ENCODE measurements around the gene DNAH2. TPM values are rescaled to one million over a fixed set of nuclear protein-coding genes. Genes with fewer than 3 reads are reported as not detected.
A peak's percentile ranks its signal among the peaks of the same experiment; 100 is the strongest.

DNAH2 gene
- total RNA-seq, 2 donors from 2014 or later, result under 0.01 TPM; not detected in 1

DNA sequence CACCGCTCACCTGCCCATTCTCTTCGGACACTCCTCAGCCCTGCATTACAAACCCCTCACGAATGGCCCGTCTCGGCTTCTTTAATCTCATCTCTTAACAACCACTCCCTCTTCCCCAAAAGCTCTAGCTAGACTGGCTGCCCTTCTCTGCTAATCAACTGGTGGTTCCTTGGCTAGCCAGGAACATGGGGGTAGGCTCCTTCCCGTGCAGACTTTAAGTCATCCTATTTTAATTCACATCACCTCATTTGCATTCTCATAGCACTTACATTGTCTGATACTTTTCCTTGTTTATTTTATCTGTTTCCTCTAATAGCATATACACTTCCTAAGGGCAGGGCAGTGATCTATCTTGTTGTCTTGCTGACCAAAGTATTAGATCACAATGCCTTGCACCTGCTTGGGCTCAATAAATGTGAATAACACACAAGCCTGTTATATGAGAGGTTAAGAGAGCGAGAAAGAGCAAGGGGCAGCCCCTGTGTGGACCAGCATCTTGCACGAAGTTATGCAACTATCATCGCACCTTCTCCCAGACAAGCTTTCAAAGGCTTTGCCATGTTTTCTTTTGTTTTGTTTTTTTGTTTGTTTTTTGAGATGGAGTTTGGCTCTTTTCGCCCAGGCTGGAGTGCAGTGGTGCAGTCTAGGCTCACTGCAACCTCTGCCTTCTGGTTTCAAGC, 40.0 kb upstream of the DNAH2 start:
- H3K4me3 ChIP-seq, result no peak overlapping the region

DNA sequence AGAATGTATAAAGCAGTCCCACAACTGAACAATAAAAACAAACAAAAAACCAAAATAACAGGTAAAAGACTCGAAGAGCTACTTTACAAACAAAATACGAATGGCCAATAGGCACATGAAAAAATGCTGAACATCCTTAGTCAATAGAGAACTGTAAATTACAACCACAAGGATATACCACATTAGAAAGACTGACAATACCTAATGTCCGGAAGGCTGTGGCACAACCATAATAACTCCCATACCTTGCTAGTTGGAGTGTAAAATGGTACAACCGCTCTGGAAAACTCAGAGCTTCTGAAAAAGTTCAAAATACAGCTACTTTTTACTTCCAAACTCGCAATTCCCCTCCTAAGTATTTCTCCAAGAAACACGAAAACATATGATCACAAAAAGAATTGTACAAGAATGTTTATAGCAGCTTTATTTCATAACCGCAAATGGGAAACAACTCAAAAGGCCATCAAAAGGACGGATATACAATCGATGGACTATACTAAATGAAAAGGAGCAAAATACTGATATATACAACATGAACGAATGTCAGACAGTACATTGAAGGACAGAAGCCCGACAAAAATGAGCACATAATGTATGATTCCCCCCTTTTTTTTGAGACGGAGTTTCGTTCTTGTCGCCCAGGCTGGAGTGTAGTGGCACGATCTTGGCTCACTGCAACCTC, 32.6 kb upstream of the DNAH2 start:
- Histone ChIP-seq H3K36me3 (no peaks in the 10 kb centered on the region), H3K27ac (peak overlapping the region; percentile 98 to 99), H3K9me3 (no peaks in the 10 kb centered on the region), H3K4me3 (peak overlapping the region; percentile 88), H3K27me3 (replicated peaks; ENCODE audit: insufficient read depth) (no peaks in the 10 kb centered on the region), H3K4me1 (ENCODE audit: control insufficient read depth in 1 of 2, low read depth in 2 of 2) (peaks cover 14 to 23% of the 10 kb centered on the region in 2 donors)
- TF ChIP-seq, protein P1, sequence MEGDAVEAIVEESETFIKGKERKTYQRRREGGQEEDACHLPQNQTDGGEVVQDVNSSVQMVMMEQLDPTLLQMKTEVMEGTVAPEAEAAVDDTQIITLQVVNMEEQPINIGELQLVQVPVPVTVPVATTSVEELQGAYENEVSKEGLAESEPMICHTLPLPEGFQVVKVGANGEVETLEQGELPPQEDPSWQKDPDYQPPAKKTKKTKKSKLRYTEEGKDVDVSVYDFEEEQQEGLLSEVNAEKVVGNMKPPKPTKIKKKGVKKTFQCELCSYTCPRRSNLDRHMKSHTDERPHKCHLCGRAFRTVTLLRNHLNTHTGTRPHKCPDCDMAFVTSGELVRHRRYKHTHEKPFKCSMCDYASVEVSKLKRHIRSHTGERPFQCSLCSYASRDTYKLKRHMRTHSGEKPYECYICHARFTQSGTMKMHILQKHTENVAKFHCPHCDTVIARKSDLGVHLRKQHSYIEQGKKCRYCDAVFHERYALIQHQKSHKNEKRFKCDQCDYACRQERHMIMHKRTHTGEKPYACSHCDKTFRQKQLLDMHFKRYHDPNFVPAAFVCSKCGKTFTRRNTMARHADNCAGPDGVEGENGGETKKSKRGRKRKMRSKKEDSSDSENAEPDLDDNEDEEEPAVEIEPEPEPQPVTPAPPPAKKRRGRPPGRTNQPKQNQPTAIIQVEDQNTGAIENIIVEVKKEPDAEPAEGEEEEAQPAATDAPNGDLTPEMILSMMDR (IDR thresholded peaks at IDR 0.05), result no peak
- DNase-seq (ENCODE audit: low spot score) (no peak), ATAC-seq (ENCODE audit: insufficient number of reproducible peaks, low FRiP score, low read depth) (no peak)

More for the DNA sequence above, 40.0 kb upstream of the DNAH2 start:
- peaks cover 30% of the 10 kb centered on the region for H3K36me3 ChIP-seq
- H3K4me1 ChIP-seq (ENCODE audit: control insufficient read depth in 1 of 2, low read depth in 2 of 2), result no peaks in the 10 kb centered on the region
- no peaks in the 10 kb centered on the region for H3K27me3 ChIP-seq (replicated peaks; ENCODE audit: insufficient read depth)
- no peak overlapping the region for H3K27ac ChIP-seq
- H3K9me3 ChIP-seq, result peaks cover 7% of the 10 kb centered on the region
- DNase-seq (ENCODE audit: low spot score) (no peak), ATAC-seq (ENCODE audit: insufficient number of reproducible peaks, low FRiP score, low read depth) (no peak)
- TF ChIP-seq, protein P1 (IDR thresholded peaks at IDR 0.05), result no peak

DNA sequence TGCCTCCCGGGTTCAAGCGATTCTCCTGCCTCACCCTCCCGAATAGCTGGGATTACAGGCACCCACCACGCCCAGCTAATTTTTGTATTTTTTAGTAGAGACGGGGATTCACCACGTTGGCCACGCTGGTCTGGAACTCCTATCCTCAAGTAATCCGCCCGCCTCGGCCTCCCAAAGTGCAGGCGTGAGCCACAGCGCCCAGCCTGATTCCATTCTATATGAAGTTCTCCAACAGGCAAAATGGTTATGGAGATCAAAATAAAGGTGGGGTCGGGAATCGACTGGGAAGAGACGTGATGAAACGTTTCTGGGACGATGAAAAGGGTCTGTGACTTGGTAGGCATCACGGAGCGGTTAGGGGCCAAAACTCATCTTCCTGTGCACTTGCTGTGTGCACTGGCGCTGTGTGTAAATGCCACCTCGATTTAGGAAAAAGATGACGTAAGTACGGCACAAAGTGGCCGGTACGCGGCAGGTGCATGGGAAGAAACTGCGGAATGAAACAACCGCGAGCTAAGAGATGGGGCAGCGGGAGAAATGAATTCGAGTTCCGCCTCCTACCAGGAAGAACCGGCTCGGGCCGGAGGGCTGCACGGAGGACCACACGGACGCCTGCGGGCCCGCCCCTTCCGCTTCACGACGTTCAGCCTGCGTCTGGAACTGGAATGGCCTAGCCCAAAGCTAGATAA, 31.9 kb upstream of the DNAH2 start:
- Histone ChIP-seq H3K27me3 (replicated peaks; ENCODE audit: insufficient read depth) (no peaks in the 10 kb centered on the region), H3K4me3 (peak overlapping the region; percentile 88), H3K4me1 (ENCODE audit: control insufficient read depth in 1 of 2, low read depth in 2 of 2) (peaks cover 14 to 23% of the 10 kb centered on the region in 2 donors), H3K36me3 (no peaks in the 10 kb centered on the region), H3K27ac (peak overlapping the region; percentile 98 to 99), H3K9me3 (no peaks in the 10 kb centered on the region)
- TF ChIP-seq, protein P1 (IDR thresholded peaks at IDR 0.05), result no peak
- DNase-seq (ENCODE audit: low spot score) (peak; percentile 61), ATAC-seq (ENCODE audit: insufficient number of reproducible peaks, low FRiP score, low read depth) (peak; percentile 77)

DNA sequence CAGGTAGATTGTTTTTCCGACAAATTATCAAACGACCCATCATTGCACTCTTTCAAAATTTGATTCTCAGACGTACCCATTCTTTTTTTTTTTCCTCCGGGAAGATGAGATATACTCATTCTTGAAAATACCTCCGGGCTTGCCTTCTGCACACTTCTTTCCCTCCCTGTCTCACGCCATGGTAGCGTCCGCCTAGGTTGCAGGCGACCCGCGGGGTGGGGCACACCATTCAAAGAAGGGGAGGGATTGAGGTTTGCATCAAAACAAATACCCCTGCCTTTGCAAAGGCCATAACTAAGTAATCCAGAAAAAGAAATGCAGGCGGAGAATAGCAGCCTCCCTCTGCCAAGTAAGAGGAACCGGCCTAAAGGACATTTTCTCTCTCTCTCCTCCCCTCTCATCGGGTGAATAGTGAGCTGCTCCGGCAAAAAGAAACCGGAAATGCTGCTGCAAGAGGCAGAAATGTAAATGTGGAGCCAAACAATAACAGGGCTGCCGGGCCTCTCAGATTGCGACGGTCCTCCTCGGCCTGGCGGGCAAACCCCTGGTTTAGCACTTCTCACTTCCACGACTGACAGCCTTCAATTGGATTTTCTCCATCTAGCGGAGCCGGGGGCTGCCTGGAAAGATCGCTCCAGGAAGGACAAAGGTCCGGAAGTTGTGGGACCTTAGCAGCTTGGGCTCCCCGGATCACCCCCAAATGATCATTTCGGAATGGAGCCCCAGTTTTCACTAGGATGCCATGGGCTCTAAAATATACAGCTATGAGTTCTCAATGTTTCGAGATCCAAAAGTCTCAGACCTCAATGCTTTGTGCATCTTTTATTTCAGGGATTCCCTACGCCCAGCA, 31.1 kb upstream of the DNAH2 start:
- H3K4me1 ChIP-seq (ENCODE audit: control insufficient read depth in 1 of 2, low read depth in 2 of 2), result peaks cover 14 to 23% of the 10 kb centered on the region in 2 donors
- H3K9me3 ChIP-seq, result no peaks in the 10 kb centered on the region
- H3K27me3 ChIP-seq (replicated peaks; ENCODE audit: insufficient read depth), result no peaks in the 10 kb centered on the region
- H3K27ac ChIP-seq, result peak overlapping the region; percentile 98 to 99
- ATAC-seq (ENCODE audit: insufficient number of reproducible peaks, low FRiP score, low read depth) (peak; percentile 20), DNase-seq (ENCODE audit: low spot score) (peak; percentile 38)
- H3K36me3 ChIP-seq, result no peaks in the 10 kb centered on the region
- peak overlapping the region; percentile 88 for H3K4me3 ChIP-seq
- TF ChIP-seq, protein P1 (IDR thresholded peaks at IDR 0.05), result no peak

All from thoracic aorta (tissue), 2 donors.